Measurements from ENCODE around the gene SLC7A9. TPM values are rescaled to one million over a fixed set of nuclear protein-coding genes. Genes with fewer than 3 reads are reported as not detected.
"Not testable (repeated sequence)": the region's sequence is repeated elsewhere in the genome, so short reads cannot be mapped to it uniquely, and the experiment has no call there.

SLC7A9 gene
- total and polyA plus RNA-seq, 10 of the 15 experiments (the other 5 are each of a cell fraction or from before 2014, with no cell fraction given) = 0.13 to 0.17 TPM; not detected in 8

- CTCF ChIA-PET = not testable (repeated sequence)
These were observed 37.5 kb downstream of the SLC7A9 start for GRCh38 chr19:32832094-32832493.

DNA sequence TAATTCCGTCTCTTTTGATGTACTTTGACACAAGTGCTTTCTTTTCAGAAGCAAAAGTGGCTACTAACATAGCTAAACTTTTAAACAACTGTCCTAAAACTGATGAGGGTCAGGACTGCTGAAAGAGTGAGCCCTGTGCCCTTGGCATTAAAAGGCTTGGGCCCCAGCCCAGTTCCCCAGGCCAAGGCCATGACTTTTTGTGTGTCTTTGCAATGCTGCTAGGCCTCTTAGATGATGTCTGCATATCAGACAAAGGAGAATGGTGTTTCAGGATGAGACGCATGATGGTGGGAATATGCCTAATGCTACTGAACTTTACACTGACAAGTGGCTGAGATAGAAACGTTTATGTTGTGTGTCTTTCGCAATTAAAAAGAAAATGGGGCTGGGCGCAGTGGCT is 38.0 kb downstream of the SLC7A9 start:
- 61% methylated on average over 5 of the region's 5 CpGs for WGBS (ENCODE audit: insufficient coverage, insufficient replicate concordance, low lambda C conversion rate, missing lambda C conversion rate)
- no peak overlapping the region for H2AFZ ChIP-seq (ENCODE audit: control insufficient read depth, low read depth, low read length)
- TF ChIP-seq NRF1 (conservative IDR thresholded peaks at IDR 0.05; ENCODE audit: low read depth, low read length) = no peak
- TF ChIP-seq KDM1A (IDR thresholded peaks at IDR 0.05; ENCODE audit: borderline replicate concordance) = no peak
- no peak for TF ChIP-seq BMI1 (IDR thresholded peaks at IDR 0.05; ENCODE audit: borderline replicate concordance)
- no peak for TF ChIP-seq NFIC (IDR thresholded peaks at IDR 0.05; ENCODE audit: low read depth, low read length)
- TF ChIP-seq ETV6 (conservative IDR thresholded peaks at IDR 0.05 in 1 of 2, IDR thresholded peaks at IDR 0.05 in 1 of 2; ENCODE audit: borderline replicate concordance in 1 of 2, low read depth in 1 of 2) = no peak
- no peak for TF ChIP-seq BCL11A (IDR thresholded peaks at IDR 0.05; ENCODE audit: low read depth, low read length)
- TF ChIP-seq LARP7 (IDR thresholded peaks at IDR 0.05) = no peak
- TF ChIP-seq, protein P1, sequence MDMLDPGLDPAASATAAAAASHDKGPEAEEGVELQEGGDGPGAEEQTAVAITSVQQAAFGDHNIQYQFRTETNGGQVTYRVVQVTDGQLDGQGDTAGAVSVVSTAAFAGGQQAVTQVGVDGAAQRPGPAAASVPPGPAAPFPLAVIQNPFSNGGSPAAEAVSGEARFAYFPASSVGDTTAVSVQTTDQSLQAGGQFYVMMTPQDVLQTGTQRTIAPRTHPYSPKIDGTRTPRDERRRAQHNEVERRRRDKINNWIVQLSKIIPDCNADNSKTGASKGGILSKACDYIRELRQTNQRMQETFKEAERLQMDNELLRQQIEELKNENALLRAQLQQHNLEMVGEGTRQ (IDR thresholded peaks at IDR 0.05; ENCODE audit: borderline replicate concordance, low read depth, low read length) = no peak
- H3K27me3 ChIP-seq (replicated peaks in 1 of 2; ENCODE audit: control insufficient read depth in 2 of 2, insufficient read depth in 2 of 2, low read length in 1 of 2) = no peaks in the 10 kb centered on the region
- no peak for ATAC-seq
- ChIA-PET POLR2A (no interaction called here), CTCF (no interaction called here), RAD21 (ENCODE audit: unreplicated experiment) (no interaction called here), SMC1A (ENCODE audit: uncharacterized antibody, unreplicated experiment) (no interaction called here)
- BruUV-seq (replicated peaks) = no TSS peak
- no peaks in the 10 kb centered on the region for H3K9me3 ChIP-seq (replicated peaks; ENCODE audit: control insufficient read depth, insufficient read depth, low read length)
- H3K9ac ChIP-seq (ENCODE audit: control insufficient read depth, insufficient read depth, low read length) = no peak overlapping the region
- no peak for DNase-seq (ENCODE audit: low read depth, low spot score)
- intact Hi-C loops (cut with micrococcal nuclease; ENCODE audit: unreplicated experiment) (no loop called here), in situ Hi-C loops (cut with MboI) (no loop called here)
- FAIRE-seq = no peak
- no peak overlapping the region for H3K27ac ChIP-seq (ENCODE audit: control insufficient read depth, insufficient read depth)
- no peaks in the 10 kb centered on the region for H3K79me2 ChIP-seq (ENCODE audit: control insufficient read depth, insufficient read depth, low read length)
- H3K36me3 ChIP-seq (ENCODE audit: control insufficient read depth in 2 of 2, insufficient read depth in 2 of 2, low read length in 1 of 2) = no peaks in the 10 kb centered on the region
- H3K4me1 ChIP-seq (ENCODE audit: control insufficient read depth, insufficient read depth, low read length) = no peaks in the 10 kb centered on the region
- H4K20me1 ChIP-seq (ENCODE audit: control insufficient read depth, insufficient read depth) = no peaks in the 10 kb centered on the region
- no peak overlapping the region for H3K4me3 ChIP-seq
- no peak overlapping the region for H3K4me2 ChIP-seq (ENCODE audit: control insufficient read depth, insufficient read depth)

More at GRCh38 chr19:32832094-32832493, 37.5 kb downstream of the SLC7A9 start:
- 68% methylated on average over 12 of the region's 12 CpGs for WGBS (ENCODE audit: insufficient coverage, insufficient replicate concordance, low lambda C conversion rate, missing lambda C conversion rate)
- H3K4me1 ChIP-seq (ENCODE audit: control insufficient read depth, insufficient read depth, low read length); SMC1A ChIA-PET (ENCODE audit: uncharacterized antibody, unreplicated experiment); RAD21 ChIA-PET (ENCODE audit: unreplicated experiment); POLR2A ChIA-PET; BruUV-seq (replicated peaks); H3K9me3 ChIP-seq (replicated peaks; ENCODE audit: control insufficient read depth, insufficient read depth, low read length); H3K36me3 ChIP-seq (ENCODE audit: control insufficient read depth in 2 of 2, insufficient read depth in 2 of 2, low read length in 1 of 2); in situ Hi-C loops (cut with MboI); H3K27ac ChIP-seq (ENCODE audit: control insufficient read depth, insufficient read depth); H3K4me3 ChIP-seq; intact Hi-C loops (cut with micrococcal nuclease; ENCODE audit: unreplicated experiment); H3K27me3 ChIP-seq (replicated peaks in 1 of 2; ENCODE audit: control insufficient read depth in 2 of 2, insufficient read depth in 2 of 2, low read length in 1 of 2); H4K20me1 ChIP-seq (ENCODE audit: control insufficient read depth, insufficient read depth); H2AFZ ChIP-seq (ENCODE audit: control insufficient read depth, low read depth, low read length); H3K79me2 ChIP-seq (ENCODE audit: control insufficient read depth, insufficient read depth, low read length); FAIRE-seq; H3K9ac ChIP-seq (ENCODE audit: control insufficient read depth, insufficient read depth, low read length); H3K4me2 ChIP-seq (ENCODE audit: control insufficient read depth, insufficient read depth); DNase-seq (ENCODE audit: low read depth, low spot score); ATAC-seq: not testable (repeated sequence)
